Suprapubic skin (tissue), 4 donors: Measurements from ENCODE around the gene CHMP4A. TPM values are rescaled to one million over a fixed set of nuclear protein-coding genes. Genes with fewer than 3 reads are reported as not detected.

Experiments
- DNase-seq, 2 donors: peaks; one replicate each; pipeline ENCODE4 v3.0.0-alpha.2; 2019; ENCODE audit warnings: low spot score in 2 of 2
- H3K27ac ChIP-seq: fragments of 200-600 bp; sonication (generic); one replicate; pipeline ENCODE4 v1.5.1; 2019
- H3K27me3 ChIP-seq: fragments of 200-600 bp; sonication (generic); one replicate; pipeline ENCODE4 v1.5.1; 2019
- H3K36me3 ChIP-seq: fragments of 200-600 bp; sonication (generic); one replicate; pipeline ENCODE4 v1.5.1; 2019
- H3K4me1 ChIP-seq: fragments of 200-600 bp; sonication (generic); one replicate; pipeline ENCODE4 v1.5.1; 2019
- H3K4me3 ChIP-seq: fragments of 200-600 bp; sonication (generic); one replicate; pipeline ENCODE4 v1.5.1; 2019; ENCODE audit warnings: mild to moderate bottlenecking
- H3K9me3 ChIP-seq: fragments of 200-600 bp; sonication (generic); one replicate; pipeline ENCODE4 v1.5.1; 2019
- CTCF ChIP-seq, 2 donors: fragments of 200-600 bp in 1 of 2; fragments of 450-650 bp in 1 of 2; sonication (generic) in 1 of 2; IDR thresholded peaks; one replicate each; pipeline ENCODE4 v1.5.1; 2016 to 2019; ENCODE audit warnings: antibody characterized with exemption in 2 of 2, mild to moderate bottlenecking in 1 of 2, moderate library complexity in 1 of 2
- EP300 ChIP-seq: sonication (generic); formaldehyde crosslinking; IDR thresholded peaks from one replicate; pipeline ENCODE4 v1.6.1; 2017; ENCODE audit warnings: antibody characterized with exemption
- POLR2A ChIP-seq, 2 donors: fragments of 450-650 bp; IDR thresholded peaks; one replicate each; pipeline ENCODE4 v1.6.1; 2017; ENCODE audit warnings: antibody characterized with exemption in 2 of 2, mild to moderate bottlenecking in 2 of 2, moderate library complexity in 2 of 2
- POLR2AphosphoS5 ChIP-seq, 3 donors: sonication (generic); formaldehyde crosslinking; IDR thresholded peaks; one replicate each; pipeline ENCODE4 v1.6.1; 2017; ENCODE audit warnings: antibody characterized with exemption in 3 of 3
- WGBS: methylation state at CpG from one replicate; pipeline ENCODE4 v1.1.5; 2018; 5-methylcytosine and 5-hydroxymethylcytosine counted together
- total RNA-seq, 4 donors: library from RNA; depleted of rRNA; stranded (reverse); fragments of >200 nt; gene quantifications; one replicate each; pipeline ENCODE4 v1.1.0, GENCODE V29; 2016

The CHMP4A gene
- total RNA-seq, 4 donors from 2014 or later, result 47.2 to 86.3 (median 63.6) TPM

- peaks cover 35% of the 10 kb centered on the region for H3K4me1 ChIP-seq
- no peak overlapping the region for H3K4me3 ChIP-seq
- TF ChIP-seq POLR2A (IDR thresholded peaks at IDR 0.05) (no peak), CTCF (IDR thresholded peaks at IDR 0.05) (no peak)
- no peaks in the 10 kb centered on the region for H3K27me3 ChIP-seq
- WGBS, result 89% methylated on average over 3 of the region's 3 CpGs
- no peaks in the 10 kb centered on the region for H3K9me3 ChIP-seq
- DNase-seq, result no peak
- no peak overlapping the region for H3K27ac ChIP-seq
- peaks cover 61% of the 10 kb centered on the region for H3K36me3 ChIP-seq
Measured at GRCh38 chr14:24167469-24168114, 45.7 kb downstream of the CHMP4A start.

DNA sequence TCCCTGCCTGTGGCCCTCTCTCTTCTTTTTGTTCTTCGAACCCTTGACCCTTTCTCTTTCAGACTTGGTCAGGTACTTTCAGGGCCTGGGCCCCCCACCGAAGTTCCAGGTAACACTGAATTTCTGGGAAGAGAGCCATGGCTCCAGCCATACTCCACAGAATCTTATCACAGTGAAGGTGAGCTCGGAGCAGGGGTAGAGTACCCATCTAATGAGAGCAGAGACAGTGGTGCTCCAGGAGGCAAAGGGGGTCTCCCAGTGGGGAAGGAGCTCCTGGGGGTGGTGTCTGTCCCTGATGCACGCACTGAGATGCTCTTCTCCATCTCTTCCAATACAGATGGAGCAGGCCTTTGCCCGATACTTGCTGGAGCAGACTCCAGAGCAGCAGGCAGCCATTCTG is 47.5 kb downstream of the CHMP4A start:
- Histone ChIP-seq H3K27me3 (no peaks in the 10 kb centered on the region), H3K4me1 (peaks cover 40% of the 10 kb centered on the region), H3K36me3 (peaks cover 61% of the 10 kb centered on the region), H3K27ac (no peak overlapping the region), H3K4me3 (no peak overlapping the region), H3K9me3 (no peaks in the 10 kb centered on the region)
- TF ChIP-seq CTCF (IDR thresholded peaks at IDR 0.05), result no peak
- no peak for TF ChIP-seq EP300
- TF ChIP-seq POLR2AphosphoS5 (IDR thresholded peaks at IDR 0.05), result no peak
- no peak for TF ChIP-seq POLR2A (IDR thresholded peaks at IDR 0.05)
- DNase-seq, result peak in 1 of 2 donors; percentile 35
- 94% methylated on average over 5 of the region's 5 CpGs for WGBS

DNA sequence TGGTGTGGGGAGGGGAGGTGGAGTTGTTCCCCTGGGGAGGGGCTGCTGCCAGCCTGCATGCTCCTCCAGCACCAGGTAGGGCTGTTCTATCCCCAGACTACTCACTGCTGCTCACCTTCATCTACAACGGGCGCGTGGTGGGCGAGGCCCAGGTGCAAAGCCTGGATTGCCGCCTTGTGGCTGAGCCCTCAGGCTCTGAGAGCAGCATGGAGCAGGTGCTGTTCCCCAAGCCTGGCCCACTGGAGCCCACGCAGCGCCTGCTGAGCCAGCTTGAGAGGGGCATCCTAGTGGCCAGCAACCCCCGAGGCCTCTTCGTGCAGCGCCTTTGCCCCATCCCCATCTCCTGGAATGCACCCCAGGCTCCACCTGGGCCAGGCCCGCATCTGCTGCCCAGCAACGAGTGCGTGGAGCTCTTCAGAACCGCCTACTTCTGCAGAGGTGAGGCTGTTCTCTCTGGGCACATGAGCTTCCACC is 48.7 kb downstream of the CHMP4A start:
- Histone ChIP-seq H3K27ac (no peak overlapping the region), H3K4me1 (peaks cover 47% of the 10 kb centered on the region), H3K9me3 (no peaks in the 10 kb centered on the region), H3K27me3 (no peaks in the 10 kb centered on the region), H3K4me3 (no peak overlapping the region), H3K36me3 (peaks cover 69% of the 10 kb centered on the region)
- TF ChIP-seq POLR2AphosphoS5 (IDR thresholded peaks at IDR 0.05) (no peak), POLR2A (IDR thresholded peaks at IDR 0.05) (no peak), EP300 (no peak), CTCF (IDR thresholded peaks at IDR 0.05) (no peak)
- peak in 1 of 2 donors; percentile 56 for DNase-seq
- 45% methylated on average over 9 of the region's 14 CpGs for WGBS

DNA sequence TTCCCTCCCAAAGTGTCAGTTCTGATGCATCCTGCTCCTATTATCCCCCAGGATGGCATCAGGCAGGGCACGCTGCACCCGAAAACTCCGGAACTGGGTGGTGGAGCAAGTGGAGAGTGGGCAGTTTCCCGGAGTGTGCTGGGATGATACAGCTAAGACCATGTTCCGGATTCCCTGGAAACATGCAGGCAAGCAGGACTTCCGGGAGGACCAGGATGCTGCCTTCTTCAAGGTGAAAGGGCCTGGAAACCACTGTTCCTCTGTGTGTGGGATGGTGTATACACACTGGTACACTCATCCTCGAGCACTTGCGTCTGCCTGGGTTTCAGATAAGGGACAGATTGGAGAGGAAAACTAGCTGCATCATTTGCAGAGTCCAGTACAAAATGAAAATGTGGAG is 51.2 kb downstream of the CHMP4A start:
- no peak for TF ChIP-seq POLR2AphosphoS5 (IDR thresholded peaks at IDR 0.05)
- no peak for TF ChIP-seq EP300
- no peak for TF ChIP-seq POLR2A (IDR thresholded peaks at IDR 0.05)
- TF ChIP-seq CTCF (IDR thresholded peaks at IDR 0.05), result no peak
- no peaks in the 10 kb centered on the region for H3K27me3 ChIP-seq
- H3K36me3 ChIP-seq, result peaks cover 67% of the 10 kb centered on the region
- 26% methylated on average over 8 of the region's 8 CpGs for WGBS
- H3K4me3 ChIP-seq, result peak overlapping the region; percentile 64
- peaks cover 47% of the 10 kb centered on the region for H3K4me1 ChIP-seq
- no peaks in the 10 kb centered on the region for H3K9me3 ChIP-seq
- H3K27ac ChIP-seq, result peak overlapping the region; percentile 83
- peak in 1 of 2 donors; percentile 50 for DNase-seq

DNA sequence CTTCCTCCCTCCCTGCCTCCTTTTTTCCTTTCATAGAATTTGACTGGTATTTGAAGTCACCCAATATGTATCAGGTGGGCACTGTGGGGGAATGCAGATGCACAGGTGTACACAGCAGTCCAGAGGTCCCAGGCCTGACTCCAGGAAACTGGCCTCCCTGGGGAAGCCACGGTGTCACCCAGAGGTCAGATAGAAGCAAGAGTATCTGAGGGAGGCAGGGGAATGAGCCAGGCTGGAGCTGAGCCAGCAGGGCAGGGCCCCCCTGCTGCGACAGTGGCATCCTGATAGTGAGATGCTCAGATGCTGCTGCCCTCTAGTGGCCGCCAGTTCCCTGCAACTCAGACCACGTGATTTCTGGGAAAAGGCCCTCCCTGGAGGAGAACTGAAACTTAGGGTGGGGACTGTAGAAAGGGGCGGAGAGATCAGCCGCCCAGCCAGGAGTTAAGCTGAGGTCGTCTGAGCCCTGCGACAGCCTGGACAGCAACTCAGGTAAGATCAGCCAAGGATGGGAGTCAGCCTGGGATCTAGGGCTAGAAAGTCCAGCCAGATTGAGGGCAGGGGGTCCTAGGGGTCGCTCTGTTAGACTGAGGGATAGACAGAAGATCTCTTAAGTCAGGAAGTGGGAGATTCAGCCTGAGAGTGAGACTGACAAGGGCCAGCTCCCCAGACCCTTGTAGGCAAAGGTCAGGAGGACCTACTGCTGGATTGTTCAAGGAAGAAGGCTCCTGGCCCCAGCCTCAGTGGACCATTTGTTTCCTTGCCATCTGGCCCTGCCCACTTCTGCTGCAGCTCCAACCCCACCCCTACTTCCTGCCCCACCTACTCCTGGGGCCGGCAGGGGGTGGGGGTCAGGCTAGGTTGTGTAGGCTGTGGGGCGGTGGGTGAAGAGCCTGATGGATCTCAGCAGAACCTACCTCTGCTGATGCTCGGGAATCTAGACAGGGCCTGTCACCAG is 52.2 kb downstream of the CHMP4A start, which contains the start of gene IRF9:
TSS of gene IRF9 (plus strand) at position 416 of the 955 bp plus-strand sequence. CDS start 880 bp downstream, outside the sequence.
- peak; percentile 97 to 98 for DNase-seq
- Histone ChIP-seq H3K4me1 (peaks cover 47% of the 10 kb centered on the region), H3K27me3 (no peaks in the 10 kb centered on the region), H3K9me3 (no peaks in the 10 kb centered on the region), H3K36me3 (peaks cover 67% of the 10 kb centered on the region), H3K4me3 (peak within 1 kb of the TSS; percentile 64), H3K27ac (peak within 1 kb of the TSS; percentile 83)
- peak in 1 of 2 donors; percentile 29 for TF ChIP-seq POLR2A (IDR thresholded peaks at IDR 0.05)
- TF ChIP-seq CTCF (IDR thresholded peaks at IDR 0.05), result peak; percentile 91 to 96
- peak; percentile 82 to 98 (median 92) for TF ChIP-seq POLR2AphosphoS5 (IDR thresholded peaks at IDR 0.05)
- TF ChIP-seq EP300, result no peak
- 1% methylated on average over 12 of the region's 12 CpGs for WGBS
